HS-5 (cell line): ENCODE measurements around the gene KNTC1.
"Not testable (repeated sequence)": the region's sequence is repeated elsewhere in the genome, so short reads cannot be mapped to it uniquely, and the experiment has no call there.

Source experiments
- DNase-seq: peaks from one replicate; pipeline ENCODE4 v3.0.0-alpha.2; 2012; ENCODE audit warnings: low read depth

Gene KNTC1

DNA sequence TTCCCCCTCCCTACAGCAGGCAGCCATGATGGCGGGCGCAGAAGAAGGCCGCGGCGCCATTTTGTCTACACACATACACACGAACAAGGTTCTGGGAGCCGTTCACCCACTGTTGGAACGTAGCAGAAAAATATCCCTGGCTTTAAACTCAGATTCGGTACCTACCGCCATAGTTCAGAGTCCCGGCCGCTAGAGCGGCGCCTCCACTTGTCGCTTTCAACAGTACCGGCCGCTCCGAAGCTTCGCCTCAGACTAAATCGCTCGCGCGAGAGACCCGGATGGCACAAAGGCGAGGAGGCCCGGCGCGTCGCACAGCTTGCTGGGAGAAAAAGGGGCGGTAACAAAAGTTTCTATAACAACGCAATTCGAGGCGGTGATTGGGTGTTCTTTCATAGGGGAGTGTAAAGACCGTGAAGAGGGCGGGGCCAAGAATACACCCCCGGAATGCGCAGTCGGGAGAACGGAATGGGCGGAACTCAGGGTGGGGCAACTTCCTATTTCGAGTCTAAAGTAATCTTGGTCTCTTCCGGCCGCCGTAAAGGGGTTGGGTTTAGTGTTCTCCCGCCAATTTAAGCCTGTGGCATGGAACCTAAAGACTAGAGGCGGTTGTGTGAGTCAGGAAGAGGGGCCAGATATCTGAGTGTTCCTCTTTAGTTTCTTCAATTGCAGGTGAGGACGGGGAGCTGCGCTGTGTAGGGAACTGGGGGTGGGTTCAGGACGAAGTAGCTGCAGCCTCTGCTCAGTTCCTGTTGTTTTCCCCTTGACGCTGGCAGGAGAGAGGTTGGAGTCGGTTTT, at the start of gene KNTC1, which contains the start of gene RSRC2:
KNTC1 (plus strand) TSS at position 567 of the 795 bp plus-strand sequence. CDS start 2,815 bp downstream, outside the sequence.
RSRC2 (minus strand) TSS at position 254 of the 795 bp plus-strand sequence; CDS start at position 171, 83 bp downstream.
- DNase-seq = peak; percentile 99

DNA sequence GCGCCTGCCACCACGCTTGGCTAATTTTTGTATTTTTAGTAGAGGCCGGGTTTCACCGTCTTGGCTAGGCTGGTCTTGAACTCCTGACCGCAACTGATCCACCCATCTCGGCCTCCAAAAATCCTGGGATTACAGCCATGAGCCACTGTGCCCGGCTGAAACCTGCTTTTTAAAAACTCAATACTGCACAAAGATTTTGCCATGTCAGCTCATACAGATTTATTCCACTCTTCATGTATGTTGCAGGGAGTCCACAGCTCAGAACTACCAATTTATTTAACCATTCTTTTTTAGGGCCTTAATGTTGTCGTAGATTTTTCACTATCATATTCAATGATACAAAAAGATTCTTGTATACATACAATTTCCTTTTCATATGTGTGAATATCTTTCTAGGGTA, 46.3 kb upstream of the KNTC1 start:
- DNase-seq = no peak

GRCh38 chr12:122481861-122482260, 45.2 kb upstream of the KNTC1 start:
- no peak for DNase-seq

- DNase-seq = no peak
Observed at GRCh38 chr12:122483969-122484368, 43.1 kb upstream of the KNTC1 start.

GRCh38 chr12:122484385-122484784, 42.7 kb upstream of the KNTC1 start:
- DNase-seq = not testable (repeated sequence)

GRCh38 chr12:122486360-122486759, 40.7 kb upstream of the KNTC1 start:
- DNase-seq = not testable (repeated sequence)

- no peak for DNase-seq
Observed at GRCh38 chr12:122486805-122487426, 40.1 kb upstream of the KNTC1 start.

DNA sequence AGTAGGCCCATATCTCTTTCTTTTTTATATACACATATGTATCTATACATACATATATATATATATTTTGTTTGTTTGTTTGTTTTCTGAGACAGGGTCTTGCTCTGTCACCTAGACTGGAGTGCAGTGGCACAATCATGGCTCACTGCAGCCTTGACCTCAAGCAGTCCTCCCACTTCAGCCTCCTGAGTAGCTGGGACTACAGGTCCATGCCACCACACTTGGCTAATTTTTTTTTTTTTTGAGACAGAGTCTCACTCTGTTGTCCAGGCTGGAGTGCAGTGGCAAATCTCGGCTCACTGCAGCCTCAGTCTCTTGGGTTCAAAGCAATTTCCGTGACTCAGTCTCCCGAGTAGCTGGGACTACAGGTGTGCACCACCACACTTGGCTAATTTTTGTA, 39.2 kb upstream of the KNTC1 start:
- DNase-seq = not testable (repeated sequence)

DNA sequence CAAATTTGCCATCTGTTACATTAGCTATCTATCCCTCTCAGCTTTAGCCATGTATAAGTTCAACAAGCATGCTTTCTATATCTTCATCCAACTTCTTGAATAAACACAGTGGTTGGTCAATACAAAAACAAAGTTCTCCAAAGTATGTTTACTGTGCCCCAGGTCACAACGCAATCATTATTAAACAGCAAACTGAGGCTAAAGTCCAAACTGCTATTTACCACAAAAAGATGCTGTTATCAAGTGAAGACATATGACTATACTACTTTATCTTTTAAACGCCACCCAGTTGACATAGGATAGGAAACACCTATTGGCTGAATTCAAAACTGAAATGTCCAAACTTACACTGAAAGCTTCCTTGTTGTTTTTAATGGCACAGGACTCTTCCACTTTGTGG, 38.0 kb upstream of the KNTC1 start:
- no peak for DNase-seq

DNA sequence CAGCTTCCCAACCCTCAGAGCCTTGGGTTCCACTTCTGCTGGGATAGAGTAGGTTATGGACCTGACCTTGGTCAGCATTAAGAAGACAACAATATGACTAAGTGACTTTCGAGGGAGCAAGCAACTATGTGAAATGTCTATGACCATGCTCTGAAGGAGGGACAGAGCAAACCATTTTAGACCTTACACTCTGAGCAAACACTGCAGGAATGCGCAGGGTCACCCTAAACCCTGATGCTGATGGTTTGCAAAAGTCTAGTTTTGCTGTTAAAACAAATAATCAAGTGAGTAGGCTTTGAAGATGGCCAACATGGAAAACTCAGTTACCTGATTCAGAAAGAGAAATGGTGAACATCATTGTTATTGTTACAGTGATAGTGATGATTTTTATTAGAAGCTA, 35.1 kb upstream of the KNTC1 start:
- DNase-seq = no peak

DNA sequence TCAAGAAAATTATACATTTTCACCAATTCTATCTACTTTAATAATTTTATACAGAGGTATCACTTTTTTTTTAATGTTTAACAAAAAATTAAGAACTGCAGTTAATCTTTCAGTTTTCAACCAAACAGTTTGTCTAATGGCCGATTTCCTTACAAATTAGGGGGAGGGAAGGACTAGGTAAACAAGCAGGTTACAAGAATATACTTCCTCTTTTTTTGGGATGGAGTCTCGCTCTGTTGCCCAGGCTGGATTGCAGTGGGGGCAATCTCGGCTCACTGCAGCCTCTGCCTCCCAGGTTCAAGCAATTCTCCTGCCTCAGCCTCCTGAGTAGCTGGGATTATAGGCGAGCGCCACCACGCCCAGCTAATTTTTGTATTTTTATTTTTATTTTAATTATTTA, 33.8 kb upstream of the KNTC1 start:
- DNase-seq = not testable (repeated sequence)

GRCh38 chr12:122495258-122495657, 31.8 kb upstream of the KNTC1 start:
- DNase-seq = no peak

- DNase-seq = peak; percentile 54
Observed at GRCh38 chr12:122499991-122500684, 26.9 kb upstream of the KNTC1 start.

GRCh38 chr12:122500685-122501488, 26.2 kb upstream of the KNTC1 start, which contains the start of gene ZCCHC8:
ZCCHC8 (minus strand) TSS chr12:122500932; CDS start chr12:122500840, 92 bp downstream.
- DNase-seq = peak; percentile 90

DNA sequence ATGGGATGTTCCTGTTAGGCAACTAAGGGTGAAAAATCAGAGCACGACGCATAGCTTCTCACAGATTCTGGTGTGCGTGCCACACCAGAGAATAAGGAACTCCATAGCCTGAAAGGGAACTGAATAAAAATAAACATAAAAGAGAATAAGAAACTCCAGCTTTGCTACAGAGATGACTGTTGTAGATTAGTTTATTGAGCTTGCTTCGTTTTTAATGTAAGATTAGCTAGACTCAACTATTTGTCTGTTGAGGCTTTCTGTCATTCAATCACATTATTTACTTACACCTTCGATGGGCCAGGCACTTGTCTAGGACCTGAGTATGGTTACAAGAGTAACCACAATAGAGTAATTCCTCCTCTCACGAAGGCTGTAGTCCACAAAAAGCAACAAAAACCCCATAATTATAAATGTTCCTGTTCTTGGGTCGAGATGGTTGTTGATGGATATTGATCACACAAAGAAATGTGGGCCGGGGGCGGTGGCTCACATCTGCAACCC, 25.5 kb upstream of the KNTC1 start:
- DNase-seq = no peak

DNA sequence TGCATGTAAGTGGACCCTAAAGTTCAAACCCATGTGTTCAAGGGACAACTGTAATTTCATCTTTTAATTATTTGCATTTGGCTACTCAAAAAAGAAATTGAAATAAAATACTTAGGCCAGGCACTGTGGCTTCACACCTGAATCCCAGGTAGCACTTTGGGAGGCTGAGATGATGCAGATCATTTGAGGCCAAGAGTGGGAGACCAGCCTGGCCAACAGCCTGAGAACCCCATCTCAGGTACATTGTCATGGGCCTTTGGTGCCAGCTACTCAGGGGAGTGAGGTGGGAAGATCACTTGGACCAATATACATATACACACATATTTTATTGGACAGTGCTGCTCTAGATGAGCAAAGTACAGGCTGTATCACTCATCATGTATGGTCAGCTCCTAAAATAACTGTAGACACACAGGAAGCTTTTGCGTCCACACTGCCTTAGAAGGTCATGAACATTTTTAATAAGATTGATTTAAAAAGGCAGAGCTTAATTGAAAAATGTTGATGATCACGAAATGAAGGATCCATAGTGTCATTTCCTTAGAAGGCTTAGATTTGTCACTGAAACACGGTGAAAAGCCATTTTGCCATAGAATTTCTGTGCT, 23.8 kb upstream of the KNTC1 start:
- no peak for DNase-seq

DNA sequence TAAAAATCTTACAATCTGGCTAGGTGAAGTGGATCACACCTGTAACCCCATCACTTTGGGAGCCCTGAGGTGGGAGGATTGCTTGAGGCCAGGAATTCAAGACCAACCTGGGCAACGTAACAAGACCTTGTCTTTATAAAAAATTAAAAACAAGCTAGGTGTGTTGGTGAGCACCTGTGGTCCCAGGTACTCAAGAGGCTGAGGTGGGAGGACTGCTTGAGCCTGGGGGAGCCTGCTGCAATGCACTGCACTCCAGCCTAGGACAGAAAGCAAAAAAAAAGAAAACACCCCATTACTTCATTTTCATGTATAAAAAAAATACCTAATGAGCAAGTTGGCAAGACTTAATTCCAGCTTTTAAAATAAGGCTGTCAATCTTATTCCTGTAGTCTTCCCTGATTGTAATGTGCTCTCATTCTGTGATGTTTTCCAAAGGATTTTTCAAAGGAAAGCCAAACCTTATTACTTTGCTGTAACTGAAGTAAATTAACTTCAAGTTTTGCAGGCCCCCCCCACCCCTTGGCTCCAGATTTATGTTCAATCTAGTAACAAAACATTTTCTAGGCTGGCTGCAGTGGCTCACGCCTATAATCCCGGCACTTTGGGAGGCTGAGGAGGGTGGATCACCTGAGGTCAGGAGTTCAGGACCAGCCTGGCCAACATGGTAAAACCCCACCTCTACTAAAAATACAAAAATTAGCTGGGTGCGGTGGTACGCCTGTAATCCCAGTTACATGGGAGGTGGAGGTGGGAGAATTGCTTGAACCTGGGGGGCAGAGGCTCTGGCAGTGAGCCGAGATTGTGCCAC, 23.1 kb upstream of the KNTC1 start:
- DNase-seq = no peak

- DNase-seq = no peak
Observed at GRCh38 chr12:122505419-122506051, 21.5 kb upstream of the KNTC1 start.

GRCh38 chr12:122506393-122506938, 20.6 kb upstream of the KNTC1 start:
- DNase-seq = no peak

DNA sequence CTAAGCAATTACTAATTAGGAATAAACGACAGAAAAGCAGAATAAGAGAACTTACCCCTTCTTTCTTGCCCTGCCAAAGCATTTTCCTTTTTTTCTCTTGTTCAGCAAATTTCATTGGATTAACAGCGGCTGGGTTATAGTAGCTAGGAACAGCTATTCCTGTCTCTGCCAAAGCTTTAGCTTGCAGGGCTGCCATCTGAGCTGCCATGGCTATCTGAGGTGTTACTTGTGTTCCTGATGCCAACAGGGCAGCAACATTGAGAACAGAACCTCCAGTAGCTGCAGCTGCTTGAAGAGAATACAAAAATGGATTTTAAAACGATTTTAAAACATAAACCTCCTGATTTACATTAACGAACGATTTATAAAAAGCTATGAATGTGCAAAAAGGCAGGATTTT, 18.9 kb upstream of the KNTC1 start:
- DNase-seq = no peak
